HG03571 (cell line): ENCODE data around the gene DVL1.
"Not testable (repeated sequence)": the region's sequence is repeated elsewhere in the genome, so short reads cannot be mapped to it uniquely, and the experiment has no call there.

ENCODE experiments used
- ATAC-seq: cut with Tn5 transposase; IDR thresholded peaks from one replicate; pipeline ENCODE4 v1.9.1; 2021; ENCODE audit not compliant: unreplicated experiment

DVL1 gene

DNA sequence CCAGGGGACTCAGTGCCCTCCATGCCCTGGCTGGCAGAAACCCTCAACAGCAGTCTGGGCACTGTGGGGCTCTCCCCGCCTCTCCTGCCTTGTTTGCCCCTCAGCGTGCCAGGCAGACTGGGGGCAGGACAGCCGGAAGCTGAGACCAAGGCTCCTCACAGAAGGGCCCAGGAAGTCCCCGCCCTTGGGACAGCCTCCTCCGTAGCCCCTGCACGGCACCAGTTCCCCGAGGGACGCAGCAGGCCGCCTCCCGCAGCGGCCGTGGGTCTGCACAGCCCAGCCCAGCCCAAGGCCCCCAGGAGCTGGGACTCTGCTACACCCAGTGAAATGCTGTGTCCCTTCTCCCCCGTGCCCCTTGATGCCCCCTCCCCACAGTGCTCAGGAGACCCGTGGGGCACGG lies 21.0 kb downstream of the DVL1 start:
- no peak for ATAC-seq

- ATAC-seq = no peak
Observed at GRCh38 chr1:1327291-1327690, 21.9 kb downstream of the DVL1 start.

DNA sequence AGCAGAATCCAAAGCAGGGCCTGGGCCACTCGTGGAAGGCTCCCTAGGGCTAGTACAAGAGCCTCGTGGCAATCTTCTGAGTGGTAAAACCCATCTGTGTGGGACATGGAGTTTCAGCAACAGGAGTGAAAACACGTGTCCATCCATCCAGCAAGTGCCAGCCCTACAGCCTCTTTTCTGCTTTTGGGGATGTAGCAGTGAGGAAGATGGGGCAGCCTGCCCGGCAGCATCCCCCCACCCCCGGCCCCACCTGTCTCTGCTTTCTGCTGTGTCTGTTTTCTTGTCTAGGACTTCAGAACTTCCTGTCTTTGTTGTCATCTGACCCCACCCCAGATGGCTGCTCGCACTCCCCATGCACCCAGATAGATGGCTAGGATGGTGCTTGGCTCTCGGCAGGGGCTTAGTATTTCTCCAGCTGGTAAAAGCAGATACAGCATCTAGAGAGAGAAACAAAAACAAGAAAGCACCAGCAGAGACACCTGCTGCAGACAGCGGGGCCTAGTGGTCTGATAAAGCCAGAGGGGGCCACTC lies 23.1 kb downstream of the DVL1 start:
- no peak for ATAC-seq

GRCh38 chr1:1325288-1326074 lies 23.7 kb downstream of the DVL1 start:
- ATAC-seq = no peak

DNA sequence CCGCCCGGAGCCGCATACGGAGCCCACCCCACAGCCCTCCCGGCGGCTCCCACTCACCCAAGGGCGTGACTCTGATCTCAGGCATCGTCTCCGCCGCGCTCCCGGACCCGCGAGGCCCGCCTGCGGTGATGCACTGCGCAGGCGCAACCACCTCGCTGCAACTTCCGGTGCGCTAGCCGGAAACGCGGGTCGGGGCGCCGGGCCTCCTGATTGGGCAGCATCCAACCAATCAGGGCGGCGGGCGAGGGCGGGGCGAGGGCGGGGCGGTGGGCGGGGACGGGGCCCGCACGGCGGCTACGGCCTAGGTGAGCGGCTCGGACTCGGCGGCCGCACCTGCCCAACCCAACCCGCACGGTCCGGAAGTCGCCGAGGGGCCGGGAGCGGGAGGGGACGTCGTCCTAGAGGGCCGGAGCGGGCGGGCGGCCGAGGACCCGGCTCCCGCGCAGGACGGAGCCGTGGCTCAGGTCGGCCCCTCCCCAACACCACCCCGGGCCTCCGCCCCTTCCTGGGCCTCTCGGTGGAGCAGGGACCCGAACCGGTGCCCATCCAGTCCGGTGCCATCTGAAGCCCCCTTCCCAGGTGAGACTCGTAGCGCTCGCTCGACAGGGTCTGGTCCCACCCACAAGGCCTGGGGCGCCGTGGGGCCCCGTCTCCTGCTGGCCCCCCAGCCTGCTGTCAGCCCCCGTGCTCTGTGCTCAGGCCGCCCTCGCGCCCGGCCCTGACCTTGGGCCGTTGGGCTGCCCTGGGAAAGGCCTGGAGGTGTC lies 24.5 kb downstream of the DVL1 start, which contains the start of the genes CPTP and INTS11:
TSS of gene CPTP (plus strand) at position 279 of the 764 bp plus-strand sequence. CDS start 2,109 bp downstream, outside the sequence.
TSS of gene INTS11 (minus strand) at position 137 of the 764 bp plus-strand sequence. CDS start at position 85, 52 bp downstream.
- peak; percentile 53 for ATAC-seq

- peak; percentile 15 for ATAC-seq
Observed at GRCh38 chr1:1324084-1324523, 25.1 kb downstream of the DVL1 start.

DNA sequence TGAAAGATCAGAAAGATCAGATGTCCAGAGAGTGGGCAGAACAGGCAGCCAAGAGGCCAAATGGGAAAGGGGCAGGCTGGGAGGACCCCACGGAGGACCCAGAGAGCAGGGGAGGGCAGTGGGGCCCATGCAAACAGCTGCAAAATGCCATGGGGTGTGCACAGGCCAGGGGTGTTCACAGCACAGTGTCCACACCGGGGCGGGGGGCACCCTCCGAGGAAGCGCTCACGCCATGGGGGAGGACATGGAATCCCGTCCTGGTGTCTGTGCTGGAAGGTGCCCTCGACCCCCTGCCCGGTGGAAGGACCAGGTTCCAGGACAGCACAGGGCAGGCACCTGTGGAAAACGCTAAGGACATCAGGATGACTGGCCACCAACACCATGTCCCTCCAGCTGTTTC lies 26.3 kb downstream of the DVL1 start:
- no peak for ATAC-seq

GRCh38 chr1:1322418-1322817 lies 26.8 kb downstream of the DVL1 start:
- ATAC-seq = no peak

GRCh38 chr1:1321477-1321876 lies 27.7 kb downstream of the DVL1 start:
- ATAC-seq = no peak

DNA sequence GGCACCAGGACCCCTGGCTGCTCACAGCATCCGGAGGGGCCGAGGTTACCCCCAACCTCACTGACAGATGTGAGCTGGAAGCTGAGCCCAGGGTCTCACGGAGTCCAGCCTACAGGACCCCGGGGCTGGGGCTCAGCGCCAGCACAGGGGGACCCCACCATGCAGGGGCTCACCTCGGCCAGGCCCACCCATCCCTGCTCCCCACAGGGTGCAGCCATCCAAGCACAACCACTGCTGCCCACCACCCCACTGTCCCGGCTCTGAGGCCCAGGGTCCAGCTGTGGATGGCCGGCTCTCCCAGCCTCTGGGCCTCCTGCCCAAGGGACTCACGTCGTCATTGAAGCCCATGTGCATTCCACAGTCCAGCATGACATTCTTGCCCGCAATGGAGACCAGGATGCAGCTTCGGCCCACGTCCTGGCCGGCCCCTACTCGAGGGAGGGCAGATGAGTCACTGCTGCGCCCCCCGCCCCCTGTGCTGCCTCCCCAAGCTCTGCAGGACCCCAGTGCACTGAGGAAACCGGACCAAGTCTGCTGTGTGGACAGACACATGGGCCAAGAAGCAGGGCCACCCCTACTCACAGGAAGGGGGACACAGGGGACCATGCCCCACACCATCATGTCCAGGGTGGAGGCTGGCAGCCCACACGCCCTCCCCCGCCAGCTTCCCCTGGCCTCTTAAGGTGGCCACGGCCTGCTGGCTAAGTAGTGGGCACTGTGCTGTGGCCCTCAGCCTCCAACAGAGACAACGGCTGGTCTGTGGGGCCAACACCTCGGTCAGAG lies 28.4 kb downstream of the DVL1 start:
- no peak for ATAC-seq

GRCh38 chr1:1319646-1319941 lies 29.6 kb downstream of the DVL1 start:
- ATAC-seq = no peak

- ATAC-seq = no peak
Observed at GRCh38 chr1:1318777-1319645, 30.2 kb downstream of the DVL1 start.

DNA sequence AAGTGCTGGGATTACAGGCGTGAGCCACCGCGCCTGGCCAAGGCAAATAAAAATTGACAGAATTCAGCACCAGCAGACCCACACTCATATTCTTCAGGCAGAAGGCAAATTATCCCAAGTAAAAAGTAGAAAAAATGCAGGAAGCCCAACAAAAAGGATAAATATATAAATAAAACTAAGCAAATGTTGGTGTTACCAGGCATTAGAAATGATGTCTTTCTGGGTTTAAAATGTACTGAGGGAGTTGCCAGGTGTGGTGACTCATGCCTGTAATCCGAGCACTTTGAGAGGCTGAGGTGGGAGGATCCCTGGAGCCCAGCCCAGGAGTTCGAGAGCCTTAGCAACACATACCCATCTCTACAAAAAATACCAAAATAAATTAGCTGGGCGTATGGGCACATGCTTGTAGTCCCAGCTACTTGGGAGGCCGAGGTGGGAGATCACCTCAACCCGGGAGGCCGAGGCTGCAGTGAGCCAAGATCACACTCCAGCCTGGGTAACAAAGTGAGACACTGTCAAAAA lies 31.0 kb downstream of the DVL1 start:
- ATAC-seq = no peak

- ATAC-seq = no peak
Observed at GRCh38 chr1:1317420-1317819, 31.8 kb downstream of the DVL1 start.

DNA sequence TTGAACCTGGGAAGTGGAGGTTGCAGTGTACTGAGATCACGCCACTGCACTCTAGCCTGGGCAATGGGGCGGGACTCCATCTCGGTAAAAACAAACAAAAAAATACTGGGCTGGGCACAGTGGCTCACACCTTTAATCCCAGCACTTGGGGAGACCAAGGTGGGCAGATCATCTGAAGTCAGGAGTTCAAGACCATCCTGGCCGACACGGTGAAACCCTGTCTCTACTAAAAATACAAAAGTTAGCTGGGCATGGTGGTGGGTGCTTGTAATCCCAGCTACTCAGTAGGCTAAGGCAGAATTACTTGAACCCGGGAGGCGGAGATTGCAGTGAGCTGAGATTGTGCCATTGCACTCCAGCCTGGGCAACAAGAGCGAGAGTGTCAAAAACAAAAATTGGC lies 33.0 kb downstream of the DVL1 start:
- ATAC-seq = not testable (repeated sequence)

GRCh38 chr1:1315435-1315954 lies 33.7 kb downstream of the DVL1 start:
- no peak for ATAC-seq

DNA sequence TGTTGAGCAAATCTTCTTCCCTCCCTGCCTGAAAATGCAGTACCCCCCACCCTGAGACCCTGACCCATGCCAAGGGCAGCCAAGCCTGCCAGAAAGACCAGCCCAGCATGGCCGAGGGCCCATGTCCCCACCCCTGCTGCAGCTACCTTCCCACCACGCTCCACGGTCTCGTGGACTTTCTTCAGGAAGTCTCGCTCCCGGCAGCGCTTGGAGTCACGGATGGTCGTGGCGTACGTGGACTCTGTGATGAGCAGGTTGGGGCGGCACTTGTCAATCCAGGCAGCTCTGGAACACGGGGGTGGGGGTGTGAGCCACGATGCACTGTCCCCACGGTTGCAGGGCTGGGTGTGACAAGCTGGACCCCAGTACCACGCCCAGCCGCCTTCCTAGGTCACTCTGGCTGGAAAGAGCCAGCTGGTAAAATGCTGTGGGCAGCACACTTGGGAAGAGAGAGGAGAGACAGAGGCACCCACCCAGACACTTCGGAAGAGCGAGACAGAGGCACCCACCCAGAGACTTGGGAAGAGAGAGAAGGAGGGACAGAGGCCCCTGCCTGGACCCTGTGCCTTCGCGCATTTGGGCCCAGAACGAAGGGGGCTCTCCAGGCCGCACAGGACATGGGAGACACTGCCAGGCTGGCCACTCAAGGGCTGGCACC lies 34.4 kb downstream of the DVL1 start:
- no peak for ATAC-seq

GRCh38 chr1:1314237-1314586 lies 35.0 kb downstream of the DVL1 start:
- ATAC-seq = no peak

DNA sequence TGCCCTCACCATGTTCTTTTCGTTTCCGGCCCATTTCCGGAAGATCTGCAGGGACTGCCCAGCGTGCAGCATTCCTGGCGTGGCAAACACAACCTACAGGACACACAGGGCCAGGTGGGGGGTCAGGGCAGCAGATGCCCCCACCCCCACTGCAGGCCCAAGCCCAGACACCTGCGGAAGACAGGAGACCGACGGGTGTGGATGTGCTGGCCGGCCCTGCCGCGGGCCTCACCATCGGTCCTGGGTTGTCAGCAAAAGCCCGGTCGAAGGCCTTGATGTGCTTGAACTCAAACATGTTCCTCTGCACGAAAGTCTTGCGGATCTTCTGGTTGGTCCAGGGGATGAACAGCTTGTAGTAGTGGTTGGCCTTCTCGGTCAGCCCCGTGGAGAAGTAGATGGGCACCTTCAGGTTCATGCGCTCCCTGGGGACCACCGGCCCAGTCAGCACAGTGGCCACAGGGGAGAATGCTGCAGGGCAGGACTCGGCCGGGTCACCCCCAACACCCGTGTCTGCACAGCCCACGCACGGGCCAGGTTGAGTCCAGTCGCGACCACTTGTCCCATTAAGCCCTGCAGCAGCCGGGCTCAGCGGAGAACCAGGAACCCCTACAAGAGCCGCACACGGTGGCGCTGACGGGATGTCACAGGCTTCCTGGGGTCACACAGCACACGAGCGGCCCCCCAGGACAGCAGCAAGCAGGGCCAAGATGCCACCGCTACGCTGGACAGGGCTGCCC lies 35.5 kb downstream of the DVL1 start:
- ATAC-seq = no peak
